ENCODE data around the gene PATJ. TPM values are rescaled to one million over a fixed set of nuclear protein-coding genes. Genes with fewer than 3 reads are reported as not detected.

PATJ gene
- total and polyA plus RNA-seq, 2 of the 13 experiments (the other 11 are each of a cell fraction or from before 2014, with no cell fraction given) = 6.2 to 16.8 TPM

DNA sequence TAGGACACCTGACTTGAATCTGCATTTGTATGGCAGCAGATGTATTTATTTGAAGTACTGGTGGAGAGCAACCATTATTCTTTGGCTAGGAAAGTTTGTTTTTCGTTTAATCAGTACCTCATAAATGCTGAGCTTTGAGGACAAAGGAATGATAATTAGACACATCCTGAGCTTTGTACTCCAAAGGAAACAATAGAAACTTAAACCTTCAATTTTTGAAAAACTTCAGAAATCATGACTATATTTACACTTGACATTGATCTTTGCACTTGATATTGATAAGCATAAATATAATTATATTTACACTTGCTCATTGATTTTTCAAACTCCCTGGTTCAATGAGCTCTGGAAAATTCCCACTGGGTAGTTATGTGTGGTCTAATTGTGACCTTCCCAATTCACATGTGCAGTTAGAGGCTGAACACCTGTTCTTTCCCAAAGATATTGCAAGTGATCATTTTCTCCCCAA lies 10.7 kb downstream of the PATJ start:
- H4K20me1 ChIP-seq (ENCODE audit: insufficient read depth, low read length) = no peaks in the 10 kb centered on the region
- H3K9ac ChIP-seq (ENCODE audit: insufficient read depth, low read depth, low read length) = no peak overlapping the region
- intact Hi-C loops (cut with micrococcal nuclease; ENCODE audit: unreplicated experiment) (no loop called here), in situ Hi-C loops (cut with HindIII; ENCODE audit: extremely low pct_ligation_motif_present, low pct_unique_long_range_greater_than_20kb) (no loop called here)
- POLR2A ChIA-PET = interaction anchor here (0.8 to 1.2 kb wide), 2 partner anchors 10 to 11 kb away, joined by 3 read pairs; partner anchors contain the start of gene PATJ
- H3K4me1 ChIP-seq (ENCODE audit: insufficient read depth, low read length) = peaks cover 38% of the 10 kb centered on the region
- CTCF ChIA-PET (ENCODE audit: low intra/inter-chr PET ratio, low total read pairs) = no interaction called here
- WGBS (ENCODE audit: low lambda C conversion rate) = 35% methylated on average over 1 of the region's 1 CpG
- no TSS peak for BruUV-seq (replicated peaks)
- H3K36me3 ChIP-seq (replicated peaks in 1 of 2; ENCODE audit: control insufficient read depth in 1 of 2, insufficient read depth in 2 of 2, low read length in 2 of 2) = no peaks in the 10 kb centered on the region
- no peak for FAIRE-seq
- no peak overlapping the region; the same call in 1 of the 2 replicates for H3K4me2 ChIP-seq (ENCODE audit: low read depth, low read length)
- H3K27ac ChIP-seq (ENCODE audit: extremely low read length, insufficient read depth, low read length) = peak overlapping the region; percentile 44
- no peak overlapping the region for H2AFZ ChIP-seq (ENCODE audit: low read length)
- peak; percentile 80 for ATAC-seq
- no peak overlapping the region for H3K4me3 ChIP-seq (replicated peaks in 1 of 3; ENCODE audit: insufficient read depth in 1 of 3, low read depth in 2 of 3, low read length in 3 of 3)
- peaks cover 5% of the 10 kb centered on the region for H3K79me2 ChIP-seq (ENCODE audit: insufficient read depth, low read length)
- H3K27me3 ChIP-seq (ENCODE audit: control insufficient read depth in 1 of 2, insufficient read depth in 2 of 2, low read length in 2 of 2) = no peaks in the 10 kb centered on the region
- no peaks in the 10 kb centered on the region for H3K9me3 ChIP-seq (ENCODE audit: low read length)
- peak; percentile 41 for DNase-seq (ENCODE audit: low spot score)
- TF ChIP-seq, protein P1, sequence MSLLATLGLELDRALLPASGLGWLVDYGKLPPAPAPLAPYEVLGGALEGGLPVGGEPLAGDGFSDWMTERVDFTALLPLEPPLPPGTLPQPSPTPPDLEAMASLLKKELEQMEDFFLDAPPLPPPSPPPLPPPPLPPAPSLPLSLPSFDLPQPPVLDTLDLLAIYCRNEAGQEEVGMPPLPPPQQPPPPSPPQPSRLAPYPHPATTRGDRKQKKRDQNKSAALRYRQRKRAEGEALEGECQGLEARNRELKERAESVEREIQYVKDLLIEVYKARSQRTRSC (CRISPR knock-in tag; IDR thresholded peaks at IDR 0.05; ENCODE audit: low read depth) = no peak
- 0 out of 2 replicates have a peak, but pooled peaks have one; percentile 34 for TF ChIP-seq ATF1 (CRISPR knock-in tag; IDR thresholded peaks at IDR 0.05)
- TF ChIP-seq SALL1 (CRISPR knock-in tag; IDR thresholded peaks at IDR 0.05) = peak; percentile 37; the same call in 1 of the 2 replicates
- no peak for TF ChIP-seq GABPA (IDR thresholded peaks at IDR 0.05; ENCODE audit: low read depth, low read length)
- no peak for TF ChIP-seq GABPA (CRISPR knock-in tag; IDR thresholded peaks at IDR 0.05; ENCODE audit: low read depth)
- peak; percentile 25; the same call in 1 of the 2 replicates for TF ChIP-seq SAP130 (CRISPR knock-in tag; IDR thresholded peaks at IDR 0.05; ENCODE audit: low read depth)
- TF ChIP-seq FOXP1 (IDR thresholded peaks at IDR 0.05) = no peak
- TF ChIP-seq FOXP1 (CRISPR knock-in tag; IDR thresholded peaks at IDR 0.05) = peak; percentile 11; the same call in 1 of the 2 replicates
- TF ChIP-seq PATZ1 (CRISPR knock-in tag; IDR thresholded peaks at IDR 0.05) = no peak
- peak; percentile 59 for TF ChIP-seq HNF4A (CRISPR knock-in tag; IDR thresholded peaks at IDR 0.05)
- 0 out of 2 replicates have a peak, but pooled peaks have one; percentile 49 for TF ChIP-seq MIXL1 (CRISPR knock-in tag; IDR thresholded peaks at IDR 0.05)
- no peak for TF ChIP-seq ZBTB21 (CRISPR knock-in tag; IDR thresholded peaks at IDR 0.05)
- TF ChIP-seq TBX3 (IDR thresholded peaks at IDR 0.05; ENCODE audit: borderline replicate concordance) = peak; percentile 40; the same call in 1 of the 2 replicates
- TF ChIP-seq CREM (IDR thresholded peaks at IDR 0.05) = peak; percentile 53; the same call in 1 of the 2 replicates
- TF ChIP-seq CREM (CRISPR knock-in tag; IDR thresholded peaks at IDR 0.05) = no peak
- TF ChIP-seq, protein P2, sequence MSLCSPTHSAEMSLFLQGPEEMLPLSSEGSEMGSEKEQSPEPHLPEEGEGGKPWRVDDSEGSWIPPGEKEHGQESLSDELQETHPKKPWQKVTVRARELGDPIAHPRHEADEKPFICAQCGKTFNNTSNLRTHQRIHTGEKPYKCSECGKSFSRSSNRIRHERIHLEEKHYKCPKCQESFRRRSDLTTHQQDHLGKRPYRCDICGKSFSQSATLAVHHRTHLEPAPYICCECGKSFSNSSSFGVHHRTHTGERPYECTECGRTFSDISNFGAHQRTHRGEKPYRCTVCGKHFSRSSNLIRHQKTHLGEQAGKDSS (CRISPR knock-in tag; IDR thresholded peaks at IDR 0.05; ENCODE audit: borderline replicate concordance, low read depth) = no peak
- no peak for TF ChIP-seq ZNF496 (CRISPR knock-in tag; IDR thresholded peaks at IDR 0.05; ENCODE audit: insufficient replicate concordance)
- peak; percentile 31; the same call in 1 of the 2 replicates for TF ChIP-seq FOXA3 (CRISPR knock-in tag; IDR thresholded peaks at IDR 0.05)
- no peak for TF ChIP-seq ZNF563 (CRISPR knock-in tag; IDR thresholded peaks at IDR 0.05)
- TF ChIP-seq RBFOX2 (IDR thresholded peaks at IDR 0.05; ENCODE audit: low read depth, low read length) = no peak
- TF ChIP-seq RAD51 (IDR thresholded peaks at IDR 0.05; ENCODE audit: borderline replicate concordance) = no peak
- TF ChIP-seq ISX (CRISPR knock-in tag; conservative IDR thresholded peaks at IDR 0.05) = no peak
- peak; percentile 32 for TF ChIP-seq NCOA2 (CRISPR knock-in tag; IDR thresholded peaks at IDR 0.05)
- TF ChIP-seq GATAD2A (CRISPR knock-in tag; IDR thresholded peaks at IDR 0.05) = peak; percentile 70
- peak; percentile 49; the same call in 1 of the 2 replicates for TF ChIP-seq RCOR2 (CRISPR knock-in tag; IDR thresholded peaks at IDR 0.05)
- peak; percentile 88 for TF ChIP-seq KAT2B (IDR thresholded peaks at IDR 0.05; ENCODE audit: borderline replicate concordance, low read depth, low read length)
- peak in 1 of 2 experiments; percentile 24; a peak in 1 of 4 replicates for TF ChIP-seq MAFK (conservative IDR thresholded peaks at IDR 0.05 in 1 of 2, IDR thresholded peaks at IDR 0.05 in 1 of 2; ENCODE audit: low read length in 2 of 2)
